PC-3 (cell line): Measurements from ENCODE around the gene METTL16.

ENCODE experiments used
- EZH2 ChIP-seq: fragments of 300-600 bp; sonication (generic); IDR thresholded peaks from one replicate; pipeline ENCODE4 v1.6.1; 2017; ENCODE audit warnings: antibody characterized with exemption, mild to moderate bottlenecking, low read length; ENCODE audit not compliant: unreplicated experiment
- TF ChIP-seq, protein P1 (sequence below): fragments of 300-600 bp; sonication (generic); conservative IDR thresholded peaks from 2 replicates; pipeline ENCODE4 v1.5.1; 2017; ENCODE audit warnings: antibody characterized with exemption, low read depth, mild to moderate bottlenecking, low read length

DNA sequence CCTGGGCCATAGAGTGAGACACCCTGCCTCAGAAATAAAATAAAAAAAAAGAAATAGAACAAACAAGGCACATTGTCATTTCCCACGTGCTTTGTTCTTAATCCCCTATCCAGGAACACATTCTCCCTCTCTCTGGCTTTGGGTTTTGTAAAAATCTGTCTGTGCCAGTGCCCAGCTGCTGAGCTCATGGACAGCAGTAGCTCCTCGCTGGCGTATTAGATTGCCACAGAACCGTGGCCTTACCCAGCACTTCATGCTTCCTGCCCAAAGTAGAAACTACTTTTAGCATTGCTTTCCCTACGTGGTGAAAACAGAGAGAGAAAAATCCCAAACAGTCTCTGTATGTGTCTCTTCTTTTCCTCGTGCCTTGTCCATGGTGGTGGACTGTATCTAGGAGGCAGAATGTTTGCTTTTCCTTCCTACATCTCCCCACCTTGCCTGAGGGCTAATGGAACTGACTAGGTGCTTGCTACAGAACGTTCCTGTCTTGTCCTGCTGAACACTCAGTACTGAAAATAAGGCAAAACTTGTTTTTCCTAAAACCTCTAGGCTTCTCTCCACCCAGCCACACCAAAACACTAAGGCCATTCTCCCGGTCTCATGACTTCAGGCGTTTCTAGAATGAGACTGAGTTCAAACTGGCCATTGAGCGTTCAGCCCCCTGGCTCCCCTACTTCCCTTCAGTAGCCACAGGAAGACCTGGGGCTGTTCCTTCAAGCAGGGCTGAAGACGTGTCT lies 137.0 kb downstream of the METTL16 start:
- TF ChIP-seq, protein P1, sequence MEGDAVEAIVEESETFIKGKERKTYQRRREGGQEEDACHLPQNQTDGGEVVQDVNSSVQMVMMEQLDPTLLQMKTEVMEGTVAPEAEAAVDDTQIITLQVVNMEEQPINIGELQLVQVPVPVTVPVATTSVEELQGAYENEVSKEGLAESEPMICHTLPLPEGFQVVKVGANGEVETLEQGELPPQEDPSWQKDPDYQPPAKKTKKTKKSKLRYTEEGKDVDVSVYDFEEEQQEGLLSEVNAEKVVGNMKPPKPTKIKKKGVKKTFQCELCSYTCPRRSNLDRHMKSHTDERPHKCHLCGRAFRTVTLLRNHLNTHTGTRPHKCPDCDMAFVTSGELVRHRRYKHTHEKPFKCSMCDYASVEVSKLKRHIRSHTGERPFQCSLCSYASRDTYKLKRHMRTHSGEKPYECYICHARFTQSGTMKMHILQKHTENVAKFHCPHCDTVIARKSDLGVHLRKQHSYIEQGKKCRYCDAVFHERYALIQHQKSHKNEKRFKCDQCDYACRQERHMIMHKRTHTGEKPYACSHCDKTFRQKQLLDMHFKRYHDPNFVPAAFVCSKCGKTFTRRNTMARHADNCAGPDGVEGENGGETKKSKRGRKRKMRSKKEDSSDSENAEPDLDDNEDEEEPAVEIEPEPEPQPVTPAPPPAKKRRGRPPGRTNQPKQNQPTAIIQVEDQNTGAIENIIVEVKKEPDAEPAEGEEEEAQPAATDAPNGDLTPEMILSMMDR = no peak
- no peak for TF ChIP-seq EZH2
